GM18526 (cell line): ENCODE measurements around the gene BCL7A.

ENCODE experiments used
- POLR2A ChIP-seq: IDR thresholded peaks from 3 replicates; pipeline ENCODE4 v1.6.1; 2011; ENCODE audit not compliant: insufficient read length; ENCODE audit errors: extremely low read depth

BCL7A gene

DNA sequence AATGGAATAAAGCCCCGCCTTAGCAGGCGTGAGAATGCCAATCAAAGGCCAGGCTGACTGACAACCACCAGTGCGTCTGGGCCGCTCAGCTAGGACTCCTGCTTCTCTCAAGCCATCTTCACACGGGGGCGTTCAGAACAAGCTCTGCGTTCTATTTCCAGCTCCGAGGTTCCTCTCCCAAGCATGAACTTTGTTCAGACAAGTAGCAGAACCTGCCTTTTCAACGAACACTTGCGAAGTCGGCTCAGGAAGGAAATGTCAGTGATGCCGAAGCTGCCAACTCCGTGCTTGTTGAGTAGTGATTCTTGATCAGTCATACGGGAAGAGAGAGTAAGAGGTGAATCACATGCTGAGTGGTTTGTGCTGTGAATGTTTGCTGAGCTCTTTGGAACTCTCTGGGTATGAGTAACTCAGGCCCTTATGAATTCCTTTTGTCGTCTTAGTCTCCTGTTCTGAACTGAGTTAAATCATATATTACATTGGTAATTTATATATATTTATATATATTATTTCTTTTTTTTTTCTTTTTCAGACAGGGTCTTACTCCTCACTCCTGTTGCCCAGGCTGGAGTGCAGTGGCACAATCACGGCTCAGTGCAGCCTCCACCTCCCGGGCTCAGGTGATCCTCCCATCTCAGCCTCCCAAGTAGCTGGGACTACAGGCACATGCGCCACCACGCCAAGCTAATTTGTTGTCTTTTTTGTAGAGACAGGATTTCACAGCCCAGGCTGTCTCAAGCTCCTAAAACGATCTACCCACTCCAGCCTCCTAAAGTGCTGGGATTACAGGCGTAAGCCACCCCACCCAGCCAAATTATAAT lies 29.4 kb upstream of the BCL7A start:
- no peak for TF ChIP-seq POLR2A

DNA sequence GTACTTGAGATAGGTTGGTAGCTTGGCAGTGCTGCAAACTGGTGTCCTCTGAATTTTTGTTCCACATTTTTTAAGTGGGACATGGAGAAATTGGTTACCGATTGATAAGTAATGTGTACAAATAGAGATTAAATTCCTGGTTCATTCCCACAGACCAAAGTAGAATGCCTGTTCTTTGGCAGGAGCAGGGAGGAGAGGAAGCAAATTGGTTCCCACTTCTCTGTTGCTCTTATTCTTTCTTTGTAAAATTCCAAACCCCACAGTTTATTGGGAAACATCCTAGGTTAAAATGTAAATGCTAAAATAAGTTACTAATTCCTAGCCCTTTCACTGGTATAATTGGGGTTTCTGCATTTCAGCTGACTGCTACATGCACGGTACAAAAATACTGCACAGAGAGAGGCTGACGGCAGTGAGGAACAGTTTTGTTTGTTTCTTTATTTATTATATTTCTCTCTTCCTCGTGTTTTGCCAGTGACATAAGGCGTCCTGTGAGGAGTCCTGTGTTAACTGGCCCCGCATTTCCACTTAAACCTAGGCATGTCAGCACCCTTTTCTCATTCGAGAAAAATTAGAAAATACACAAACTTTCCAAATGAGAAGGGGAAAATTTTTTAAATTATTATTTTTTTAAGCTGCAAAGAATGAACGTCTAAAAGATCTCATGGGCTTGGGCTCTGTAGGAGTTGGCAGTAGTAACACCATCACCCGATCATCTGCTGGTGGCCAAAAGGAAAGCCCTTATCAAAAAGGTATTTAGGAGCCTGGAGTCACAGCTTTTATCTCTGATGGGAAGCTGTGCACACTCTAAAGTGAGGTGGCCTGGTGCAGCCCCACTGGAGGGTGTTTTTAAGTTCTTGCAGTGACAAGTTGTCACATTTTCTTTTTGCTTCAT lies 25.4 kb upstream of the BCL7A start:
- no peak for TF ChIP-seq POLR2A

DNA sequence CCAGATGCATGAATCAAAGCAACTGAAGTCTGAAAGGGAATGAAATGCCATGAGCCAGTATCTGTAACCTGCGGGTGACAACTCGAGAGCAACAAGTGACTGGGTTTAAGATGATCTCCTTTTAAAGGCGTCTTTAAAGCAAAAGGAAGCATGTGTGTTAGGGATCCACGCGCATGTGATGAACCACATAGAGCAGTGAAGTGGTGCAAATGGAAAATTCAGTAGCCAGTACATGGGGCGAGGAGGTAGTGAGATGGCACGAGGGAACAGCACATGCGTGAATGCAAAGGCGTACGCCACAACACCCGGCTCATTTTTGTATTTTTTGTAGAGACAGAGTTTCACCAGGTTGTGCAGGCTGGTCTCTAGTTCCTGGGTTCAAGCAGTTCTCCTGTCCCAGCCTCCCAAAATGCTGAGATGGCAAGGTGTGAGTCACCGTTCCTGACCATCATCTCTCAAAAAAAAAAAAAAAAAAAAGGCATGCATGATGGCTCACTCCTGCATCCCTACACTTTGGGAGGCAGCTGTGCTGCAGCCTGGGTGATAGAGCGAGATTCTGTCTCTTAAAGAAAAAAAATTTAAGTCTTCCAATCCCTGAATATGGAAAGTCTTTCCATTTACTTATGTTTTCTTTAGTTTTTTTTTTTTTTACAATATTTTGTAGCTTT lies 24.6 kb upstream of the BCL7A start:
- TF ChIP-seq POLR2A: no peak

DNA sequence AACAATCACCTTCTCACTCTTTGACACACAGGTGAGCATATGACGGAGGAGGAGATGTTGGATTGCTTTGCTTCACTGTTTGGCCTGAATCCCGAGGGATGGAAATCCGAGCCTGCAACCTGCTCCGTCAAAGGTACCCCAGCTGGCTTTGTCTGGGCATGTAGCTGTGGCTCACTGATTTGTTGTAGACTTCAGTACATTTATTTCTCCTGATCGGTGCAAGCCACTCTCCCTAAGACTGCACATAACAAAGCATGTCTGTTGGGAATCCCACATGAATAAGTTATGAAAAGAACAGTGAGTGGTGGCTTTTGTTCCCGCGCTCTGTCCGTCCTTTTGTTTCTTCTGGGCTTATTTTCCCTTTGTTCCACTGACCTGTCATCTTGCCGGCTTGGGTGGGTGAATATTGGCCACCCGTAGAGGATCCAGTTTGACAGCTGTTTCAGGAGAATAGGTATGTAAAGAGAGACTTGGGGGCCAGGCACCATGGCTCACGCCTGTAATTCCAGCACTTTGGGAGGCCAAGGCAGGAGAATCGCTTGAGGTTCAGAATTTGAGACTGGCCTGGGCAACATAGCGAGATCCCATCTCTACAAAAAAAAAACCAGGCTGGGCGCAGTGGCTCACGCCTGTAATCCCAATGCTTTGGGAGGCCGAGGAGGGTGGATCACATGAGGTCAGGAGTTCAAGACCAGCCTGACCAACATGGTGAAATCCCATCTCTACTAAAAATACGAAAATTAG lies 20.0 kb upstream of the BCL7A start:
- no peak for TF ChIP-seq POLR2A

DNA sequence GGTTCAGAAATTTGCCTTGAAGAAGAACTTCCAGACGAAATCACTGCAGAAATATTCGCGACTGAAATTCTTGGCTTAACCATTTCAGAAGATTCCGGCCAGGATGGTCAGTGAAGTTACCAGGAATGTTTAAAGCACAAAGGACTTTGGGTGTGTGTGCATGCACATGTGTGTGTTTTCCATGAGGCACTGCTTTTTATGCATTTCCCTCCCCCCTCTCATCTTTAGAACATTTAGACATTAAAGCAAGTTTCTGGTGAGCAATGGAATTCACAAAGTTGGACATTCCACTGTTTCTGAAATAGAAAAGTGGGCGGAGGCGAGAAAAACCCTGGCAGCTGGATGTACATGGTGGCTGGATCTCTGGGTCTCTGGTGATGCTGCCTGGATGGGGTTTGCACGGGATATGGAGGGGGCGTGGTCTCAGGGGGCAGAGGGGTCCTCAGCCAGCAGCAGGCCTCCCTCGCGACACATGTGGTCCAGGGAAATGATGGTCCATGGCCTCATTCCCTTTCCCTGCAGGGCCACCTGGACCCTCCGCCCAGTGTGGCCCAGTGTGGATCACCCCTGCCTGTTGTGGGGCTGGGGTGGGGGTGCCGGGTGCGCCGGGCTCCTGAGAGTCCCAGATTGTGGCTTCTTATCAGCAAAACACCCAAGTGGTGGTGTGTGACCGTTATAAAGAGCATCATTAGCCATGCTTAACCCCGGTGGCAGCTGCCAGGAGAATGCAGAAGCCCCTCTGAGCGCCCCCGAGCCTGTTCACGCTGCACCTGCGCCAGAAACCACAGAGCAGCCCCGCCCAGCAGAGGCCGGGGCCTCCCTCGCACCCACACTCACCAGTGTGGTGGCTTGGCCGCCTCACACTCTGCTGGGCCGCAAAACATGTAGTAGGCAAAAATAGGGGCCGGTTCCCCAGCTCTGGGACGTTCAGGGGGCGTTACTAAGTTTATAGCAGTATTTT lies 17.8 kb upstream of the BCL7A start:
- no peak for TF ChIP-seq POLR2A

DNA sequence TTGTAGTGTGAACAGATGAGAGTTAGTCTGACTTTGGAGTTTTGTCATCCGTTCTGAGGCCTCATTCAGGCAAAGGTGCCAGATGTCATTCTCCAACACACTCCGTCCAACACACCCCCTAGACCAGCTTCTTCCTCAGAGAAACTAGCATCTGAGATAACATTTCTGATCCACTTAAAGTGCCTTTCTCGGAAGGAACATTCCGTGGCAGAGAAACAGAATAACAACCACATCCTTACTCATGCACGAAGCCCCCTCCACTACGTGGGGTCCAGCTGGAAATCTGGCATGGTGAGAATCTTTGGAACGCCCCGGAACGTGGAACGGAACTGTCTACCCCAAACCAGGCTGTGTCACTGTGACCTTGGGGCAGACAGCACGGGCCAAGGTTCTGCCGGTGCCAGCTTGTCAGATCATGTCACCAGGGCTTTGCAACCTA lies 17.0 kb upstream of the BCL7A start:
- no peak for TF ChIP-seq POLR2A

DNA sequence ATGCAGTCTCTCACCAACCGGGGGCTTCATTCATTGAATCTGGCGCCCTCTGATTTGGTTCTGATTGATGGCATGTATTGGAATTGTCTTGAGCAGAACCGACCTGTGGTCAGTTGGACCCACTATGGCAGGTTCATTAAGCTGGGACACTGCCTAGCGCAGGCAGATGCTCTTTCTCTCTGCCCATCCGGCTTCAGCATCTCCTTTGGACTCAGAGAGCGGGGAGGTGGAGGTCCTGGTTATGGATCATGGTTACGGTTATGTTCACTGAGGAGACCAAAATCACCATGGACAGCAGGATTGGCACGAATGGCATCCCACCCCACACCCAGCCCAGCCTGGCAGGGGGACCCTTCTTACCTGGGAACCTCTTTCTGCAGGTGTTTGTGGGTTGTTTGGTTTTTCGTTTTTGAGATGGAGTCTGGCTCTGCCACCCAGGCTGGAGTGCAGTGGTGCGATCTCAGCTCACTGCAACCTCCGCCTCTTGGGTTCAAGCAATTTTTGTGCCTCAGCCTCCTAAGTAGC lies 16.4 kb upstream of the BCL7A start:
- no peak for TF ChIP-seq POLR2A

DNA sequence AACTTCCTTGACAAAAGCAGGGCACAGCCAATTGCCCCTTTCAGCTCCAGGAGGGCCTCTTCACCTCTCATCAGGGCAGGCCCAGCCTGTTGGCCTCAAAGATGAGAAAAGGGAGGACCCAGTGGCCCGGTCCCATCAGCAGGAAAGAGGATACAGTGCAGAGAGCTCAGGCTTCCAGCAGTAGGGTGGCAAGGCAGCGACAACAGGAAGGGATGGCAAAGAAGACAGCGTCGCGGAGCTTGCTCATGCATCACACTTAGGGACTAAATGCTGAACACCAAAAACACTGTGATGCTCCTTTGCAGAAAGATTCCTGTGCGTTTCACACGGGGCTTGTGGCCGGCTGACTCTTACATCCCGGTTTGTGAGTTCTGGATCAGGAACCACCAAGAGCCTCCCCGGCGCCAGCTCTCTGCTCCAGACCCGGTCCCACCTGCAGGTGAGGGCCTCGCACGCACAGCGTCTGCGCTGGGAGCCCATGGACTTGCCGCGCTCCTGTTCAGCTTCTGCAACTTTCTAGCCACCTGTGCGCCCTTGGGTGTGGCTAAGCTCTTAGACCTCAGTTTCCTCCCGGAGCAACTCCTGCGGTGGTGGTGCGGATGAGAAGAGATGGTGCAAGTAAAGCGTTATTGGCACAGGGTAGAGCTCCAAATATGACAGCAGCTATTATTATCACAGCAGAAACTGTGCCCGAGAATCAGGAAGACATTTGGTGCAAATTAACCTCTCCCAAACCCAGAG lies 15.3 kb upstream of the BCL7A start:
- TF ChIP-seq POLR2A: no peak

DNA sequence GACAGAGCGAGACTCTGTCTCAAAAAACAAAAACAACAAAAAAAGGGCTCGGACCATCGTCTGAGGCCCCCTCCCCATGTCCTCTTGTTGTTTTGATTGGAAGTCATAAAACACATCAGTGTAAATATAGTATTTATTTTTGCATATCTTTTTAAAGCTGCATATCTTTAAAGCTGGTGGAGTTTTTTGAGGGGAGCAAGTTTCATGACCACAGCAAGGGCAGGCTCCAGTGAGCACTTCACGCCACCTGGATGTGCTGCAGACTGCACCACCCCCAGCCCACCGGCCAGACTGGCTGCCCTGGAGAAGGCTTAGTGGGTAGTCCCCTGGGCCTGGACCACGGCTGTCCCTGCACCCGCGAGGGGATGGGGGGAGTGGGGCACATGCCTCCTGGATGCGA lies 11.9 kb upstream of the BCL7A start:
- no peak for TF ChIP-seq POLR2A

DNA sequence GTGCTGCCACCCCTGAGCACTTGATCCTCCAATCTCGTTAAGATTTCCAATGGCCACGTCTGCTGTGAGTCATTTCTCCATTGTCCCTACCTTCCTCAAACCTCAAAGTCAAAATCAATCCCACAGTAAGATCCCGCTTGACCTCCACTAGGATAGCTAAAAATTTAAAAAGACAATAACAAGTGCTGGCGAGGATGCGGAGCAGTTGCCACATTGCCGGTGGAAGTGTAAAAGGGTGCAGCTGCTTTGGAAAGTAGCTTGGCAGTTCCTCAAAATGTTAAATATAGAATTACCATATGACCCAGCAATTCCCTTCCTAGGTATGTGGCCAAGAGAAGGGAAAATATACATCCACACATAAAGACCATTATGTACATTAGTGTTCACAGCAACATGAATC lies 9.5 kb upstream of the BCL7A start:
- no peak for TF ChIP-seq POLR2A

DNA sequence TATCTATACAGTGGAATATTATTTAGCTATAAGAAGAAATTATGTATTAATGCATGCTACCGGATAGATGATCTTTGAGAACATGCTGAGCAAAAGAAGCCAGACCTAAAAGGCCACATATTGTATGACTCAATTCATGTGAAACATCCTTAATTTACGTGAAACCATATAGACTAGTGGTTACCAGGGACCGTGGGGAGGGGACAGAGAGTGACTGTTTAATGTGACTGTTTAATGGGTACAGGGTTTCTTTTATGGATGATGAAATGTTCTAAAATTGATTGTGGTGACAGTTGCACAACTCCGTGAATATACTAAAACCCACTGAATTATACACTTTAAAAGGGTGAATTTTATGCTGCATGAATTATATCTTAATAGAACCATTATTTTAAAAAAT lies 8.5 kb upstream of the BCL7A start:
- no peak for TF ChIP-seq POLR2A

DNA sequence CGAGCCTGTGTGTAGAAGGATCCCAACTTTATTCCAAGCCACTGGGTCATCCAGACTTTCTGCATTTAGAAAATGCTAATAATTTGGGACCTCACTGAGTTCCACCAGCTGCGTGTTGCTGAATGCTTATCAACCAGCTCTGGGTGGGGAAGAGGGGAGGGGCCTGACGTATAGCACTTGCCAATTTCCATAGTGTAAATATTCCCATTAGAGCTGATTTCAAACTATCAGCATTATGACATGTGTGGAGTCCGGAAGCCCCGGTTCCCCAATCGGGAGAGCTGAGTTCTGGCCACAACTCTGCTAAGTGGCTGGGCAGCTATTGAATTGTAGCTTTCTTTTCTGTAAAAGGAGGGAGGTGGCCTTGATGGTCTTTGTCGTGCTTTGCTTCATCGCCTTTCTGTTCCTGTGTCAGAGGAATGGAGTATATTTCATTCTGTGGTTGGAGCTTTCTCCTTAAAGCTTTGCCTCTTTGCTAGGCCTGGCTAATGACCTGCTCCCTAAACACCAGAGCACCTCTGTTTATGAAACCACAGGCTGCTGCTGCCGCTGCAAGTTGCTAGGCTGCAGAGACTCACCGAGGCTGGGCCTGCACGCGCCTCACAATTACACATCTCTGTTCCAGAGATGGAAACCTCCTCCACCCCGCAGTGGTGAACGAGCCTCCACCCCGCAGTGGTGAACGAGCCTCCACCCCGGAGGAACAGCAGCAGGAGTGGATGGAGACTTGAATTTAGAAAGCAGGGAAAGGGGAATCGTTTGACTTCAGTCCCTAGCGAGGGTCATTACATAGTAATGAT lies 7.7 kb upstream of the BCL7A start:
- no peak for TF ChIP-seq POLR2A
